ENCODE results near the gene ETV5.

DNA sequence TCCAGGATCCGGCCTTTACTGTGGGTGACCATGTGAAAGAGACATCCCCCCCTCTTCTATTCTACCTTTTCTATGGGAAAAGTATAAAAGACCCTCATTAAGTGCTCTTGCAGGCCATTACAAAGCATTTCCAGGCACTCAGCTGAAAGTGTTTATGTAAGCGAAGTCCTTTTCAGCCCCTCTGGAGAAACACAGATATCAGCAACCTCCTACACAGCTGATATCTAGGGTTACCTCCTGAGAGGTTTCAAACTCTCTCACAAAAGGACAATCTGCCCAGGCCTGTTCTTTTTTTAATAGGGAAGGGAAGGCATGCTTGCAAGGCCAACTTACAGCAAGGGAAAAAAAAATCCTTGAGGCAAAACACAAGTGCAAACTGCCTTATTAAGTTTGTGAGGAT is 12.6 kb downstream of the ETV5 start:
- TF ChIP-seq, protein P1, sequence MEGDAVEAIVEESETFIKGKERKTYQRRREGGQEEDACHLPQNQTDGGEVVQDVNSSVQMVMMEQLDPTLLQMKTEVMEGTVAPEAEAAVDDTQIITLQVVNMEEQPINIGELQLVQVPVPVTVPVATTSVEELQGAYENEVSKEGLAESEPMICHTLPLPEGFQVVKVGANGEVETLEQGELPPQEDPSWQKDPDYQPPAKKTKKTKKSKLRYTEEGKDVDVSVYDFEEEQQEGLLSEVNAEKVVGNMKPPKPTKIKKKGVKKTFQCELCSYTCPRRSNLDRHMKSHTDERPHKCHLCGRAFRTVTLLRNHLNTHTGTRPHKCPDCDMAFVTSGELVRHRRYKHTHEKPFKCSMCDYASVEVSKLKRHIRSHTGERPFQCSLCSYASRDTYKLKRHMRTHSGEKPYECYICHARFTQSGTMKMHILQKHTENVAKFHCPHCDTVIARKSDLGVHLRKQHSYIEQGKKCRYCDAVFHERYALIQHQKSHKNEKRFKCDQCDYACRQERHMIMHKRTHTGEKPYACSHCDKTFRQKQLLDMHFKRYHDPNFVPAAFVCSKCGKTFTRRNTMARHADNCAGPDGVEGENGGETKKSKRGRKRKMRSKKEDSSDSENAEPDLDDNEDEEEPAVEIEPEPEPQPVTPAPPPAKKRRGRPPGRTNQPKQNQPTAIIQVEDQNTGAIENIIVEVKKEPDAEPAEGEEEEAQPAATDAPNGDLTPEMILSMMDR (IDR thresholded peaks at IDR 0.05) = no peak
- no peak for TF ChIP-seq ZFX (IDR thresholded peaks at IDR 0.05; ENCODE audit: borderline replicate concordance)

Data from 22Rv1 (cell line).